OCI-LY7 (cell line): ENCODE data around the gene GSE1. TPM values are rescaled to one million over a fixed set of nuclear protein-coding genes. Genes with fewer than 3 reads are reported as not detected.

Source experiments
- BruUV-seq: library from RNA; stranded (reverse); fragments of 400-500 nt; replicated peaks from 2 replicates; lab custom pipeline; 2021; lab: Mats Ljungman, UMichigan
- CTCF ChIA-PET: fragments of 300-600 bp; sonication (Branson Sonifier 250); formaldehyde crosslinking; loops from one replicate; lab custom pipeline; 2022; ENCODE audit warnings: antibody characterized with exemption; ENCODE audit not compliant: unreplicated experiment; lab: Charles Lee
- POLR2A ChIA-PET: fragments of 300-600 bp; sonication (Branson Sonifier 250); formaldehyde crosslinking; loops from one replicate; lab custom pipeline; 2022; ENCODE audit warnings: antibody characterized with exemption; lab: Charles Lee
- DNase-seq: peaks from one replicate; pipeline ENCODE4 v3.0.0-alpha.2; 2015; ENCODE audit warnings: low spot score
- H2AFZ ChIP-seq: fragments of 200-600 bp; sonication (generic), shearing (Covaris generic); 2 replicates; pipeline ENCODE4 v1.6.1; 2014; ENCODE audit warnings: mild to moderate bottlenecking, antibody characterized with exemption, low read length, moderate library complexity
- H3K27ac ChIP-seq: fragments of 200-600 bp; sonication (generic); 2 replicates; pipeline ENCODE4 v1.5.1; 2014; ENCODE audit warnings: mixed run types, low read depth, mild to moderate bottlenecking, moderate library complexity, low read length, inconsistent platforms; ENCODE audit not compliant: poor library complexity, severe bottlenecking
- H3K36me3 ChIP-seq: fragments of 200-600 bp; sonication (generic); 2 replicates; pipeline ENCODE4 v1.6.1; 2014; ENCODE audit warnings: mild to moderate bottlenecking, antibody characterized with exemption, low read length, moderate library complexity, mixed read lengths; ENCODE audit not compliant: insufficient read depth
- H3K4me1 ChIP-seq: fragments of 200-600 bp; sonication (generic); 2 replicates; pipeline ENCODE4 v1.5.1; 2014; ENCODE audit warnings: mild to moderate bottlenecking, low read length; ENCODE audit not compliant: insufficient read depth, poor library complexity, severe bottlenecking
- H3K4me2 ChIP-seq: fragments of 200-600 bp; sonication (generic); 2 replicates; pipeline ENCODE4 v1.6.1; 2014; ENCODE audit warnings: mild to moderate bottlenecking, low read length
- H3K4me3 ChIP-seq: fragments of 200-600 bp; sonication (generic); 2 replicates; pipeline ENCODE4 v1.5.1; 2014; ENCODE audit warnings: mild to moderate bottlenecking, low read depth, low read length; ENCODE audit not compliant: poor library complexity, severe bottlenecking
- H3K79me2 ChIP-seq: fragments of 200-600 bp; sonication (generic); 2 replicates; pipeline ENCODE4 v1.6.1; 2016; ENCODE audit warnings: low read depth, mild to moderate bottlenecking, low read length, moderate library complexity, mixed read lengths; ENCODE audit not compliant: insufficient read depth
- H3K9me2 ChIP-seq: fragments of 200-600 bp; sonication (generic); 2 replicates; pipeline ENCODE4 v1.6.1; 2016; ENCODE audit warnings: mild to moderate bottlenecking, low read length, mixed read lengths; ENCODE audit not compliant: insufficient read depth
- H3K9me3 ChIP-seq: fragments of 200-600 bp; sonication (generic); 2 replicates; pipeline ENCODE4 v1.6.1; 2014; ENCODE audit warnings: mild to moderate bottlenecking, mixed run types, low read length, mixed read lengths
- H4K20me1 ChIP-seq: fragments of 200-600 bp; sonication (generic); 2 replicates; pipeline ENCODE4 v1.6.1; 2014; ENCODE audit warnings: mild to moderate bottlenecking, antibody characterized with exemption, low read length, moderate library complexity, mixed read lengths; ENCODE audit not compliant: insufficient read depth
- CTCF ChIP-seq: fragments of 200-600 bp; sonication (generic); conservative IDR thresholded peaks from 2 replicates; pipeline ENCODE4 v1.5.1; 2014; ENCODE audit warnings: mild to moderate bottlenecking, antibody characterized with exemption, low read length, moderate library complexity, mixed read lengths
- EZH2phosphoT487 ChIP-seq: fragments of 200-600 bp; sonication (generic); IDR thresholded peaks from 2 replicates; pipeline ENCODE4 v1.6.1; 2018; ENCODE audit warnings: low read depth, borderline replicate concordance, mild to moderate bottlenecking, mixed run types, antibody characterized with exemption, low read length, moderate library complexity, mixed read lengths
- intact Hi-C: fragments of 100-400 bp; cut with micrococcal nuclease; formaldehyde crosslinking; loops from one replicate; pipeline ENCODE4 v1.10.0; 2022; ENCODE audit not compliant: unreplicated experiment
- total RNA-seq, 2 experiments: library from RNA; depleted of rRNA in 1 of 2; stranded (reverse); fragments of >200 nt in 1 of 2; shearing (Covaris generic) in 1 of 2; gene quantifications; 2 replicates each; pipeline ENCODE4 v1.2.3, GENCODE V29; 2014 to 2022

GSE1 gene
- total RNA-seq, 2 experiments from 2014 or later = 30.9 to 66.6 TPM

GRCh38 chr16:85655216-85656129 lies 42.4 kb downstream of the GSE1 start:
- CTCF ChIA-PET = no interaction called here
- TF ChIP-seq CTCF = no peak
- TF ChIP-seq EZH2phosphoT487 = no peak
- H3K79me2 ChIP-seq = no peaks in the 10 kb centered on the region
- no peaks in the 10 kb centered on the region for H3K9me3 ChIP-seq
- H3K9me2 ChIP-seq = no peaks in the 10 kb centered on the region
- no peak overlapping the region for H3K4me3 ChIP-seq
- POLR2A ChIA-PET = no interaction called here
- H3K27ac ChIP-seq = no peak overlapping the region
- peaks cover 91% of the 10 kb centered on the region for H3K36me3 ChIP-seq
- intact Hi-C loops = no loop called here
- peaks cover 8% of the 10 kb centered on the region for H3K4me1 ChIP-seq
- BruUV-seq = no TSS peak
- no peak for DNase-seq
- no peak overlapping the region for H3K4me2 ChIP-seq
- no peaks in the 10 kb centered on the region for H4K20me1 ChIP-seq
- no peak overlapping the region for H2AFZ ChIP-seq

GRCh38 chr16:85656351-85657266 lies 43.5 kb downstream of the GSE1 start:
- H3K9me2 ChIP-seq = no peaks in the 10 kb centered on the region
- H3K79me2 ChIP-seq = no peaks in the 10 kb centered on the region
- TF ChIP-seq CTCF (no peak), EZH2phosphoT487 (no peak)
- intact Hi-C loops = no loop called here
- no peaks in the 10 kb centered on the region for H3K9me3 ChIP-seq
- no peak overlapping the region for H3K4me3 ChIP-seq
- ChIA-PET POLR2A (no interaction called here), CTCF (no interaction called here)
- no peak for DNase-seq
- H2AFZ ChIP-seq = no peak overlapping the region
- peaks cover 1% of the 10 kb centered on the region for H3K4me1 ChIP-seq
- BruUV-seq = no TSS peak
- H3K36me3 ChIP-seq = peaks cover 93% of the 10 kb centered on the region
- H4K20me1 ChIP-seq = no peaks in the 10 kb centered on the region
- no peak overlapping the region for H3K4me2 ChIP-seq
- no peak overlapping the region for H3K27ac ChIP-seq
